Type B pancreatic cell (in vitro differentiated cells): Measurements from ENCODE around the gene CNTNAP1. TPM values are rescaled to one million over a fixed set of nuclear protein-coding genes. Genes with fewer than 3 reads are reported as not detected.

Experiments used
- DNase-seq: peaks from one replicate; pipeline ENCODE4 v3.0.0; 2021; ENCODE audit warnings: mixed read lengths; ENCODE audit not compliant: unreplicated experiment; ENCODE audit errors: extremely low spot score
- H3K27ac Mint-ChIP-seq: 2 replicates; pipeline ENCODE4 v1.8.0; 2021; ENCODE audit warnings: mild to moderate bottlenecking, mixed read lengths
- H3K27me3 Mint-ChIP-seq: 2 replicates; pipeline ENCODE4 v1.8.0; 2021; ENCODE audit warnings: mixed read lengths
- H3K36me3 Mint-ChIP-seq: 2 replicates; pipeline ENCODE4 v1.8.0; 2021; ENCODE audit warnings: mixed read lengths
- H3K4me1 Mint-ChIP-seq: one replicate; pipeline ENCODE4 v1.8.0; 2021; ENCODE audit warnings: mixed read lengths; ENCODE audit not compliant: unreplicated experiment
- H3K4me3 Mint-ChIP-seq: 2 replicates; pipeline ENCODE4 v1.8.0; 2021; ENCODE audit warnings: mild to moderate bottlenecking, mixed read lengths
- H3K9me3 Mint-ChIP-seq: 2 replicates; pipeline ENCODE4 v1.8.0; 2021; ENCODE audit warnings: mixed read lengths
- CTCF ChIP-seq: fragments of 200-600 bp; sonication (generic); conservative IDR thresholded peaks from 2 replicates; pipeline ENCODE4 v1.5.0; 2021; ENCODE audit warnings: antibody characterized with exemption, mild to moderate bottlenecking
- total RNA-seq: library from RNA; stranded (reverse); gene quantifications from 2 replicates; pipeline ENCODE4 v1.2.1, GENCODE V29; 2021; ENCODE audit warnings: low replicate concordance

Gene CNTNAP1
- total RNA-seq, 1 donor from 2014 or later, result 17.8 TPM

GRCh38 chr17:42682722-42683403 is 532 bp downstream of the CNTNAP1 start:
- Mint-ChIP-seq H3K4me1 (peaks cover 40% of the 10 kb centered on the region), H3K9me3 (no peaks in the 10 kb centered on the region), H3K27me3 (peaks cover 19% of the 10 kb centered on the region), H3K36me3 (peaks cover 5% of the 10 kb centered on the region), H3K4me3 (peak overlapping the region; percentile 88), H3K27ac (peak overlapping the region; percentile 72)
- no peak for DNase-seq
- TF ChIP-seq CTCF, result no peak

GRCh38 chr17:42683407-42684034 is 1.2 kb downstream of the CNTNAP1 start:
- TF ChIP-seq CTCF, result no peak
- peaks cover 36% of the 10 kb centered on the region for H3K4me1 Mint-ChIP-seq
- peaks cover 5% of the 10 kb centered on the region for H3K36me3 Mint-ChIP-seq
- DNase-seq, result no peak
- H3K9me3 Mint-ChIP-seq, result no peaks in the 10 kb centered on the region
- peak overlapping the region; percentile 88 for H3K4me3 Mint-ChIP-seq
- peaks cover 19% of the 10 kb centered on the region for H3K27me3 Mint-ChIP-seq
- no peak overlapping the region for H3K27ac Mint-ChIP-seq

- Mint-ChIP-seq H3K27me3 (peaks cover 19% of the 10 kb centered on the region), H3K27ac (peak overlapping the region; percentile 20), H3K4me3 (peak overlapping the region; percentile 36), H3K4me1 (peaks cover 27% of the 10 kb centered on the region), H3K36me3 (peaks cover 5% of the 10 kb centered on the region), H3K9me3 (no peaks in the 10 kb centered on the region)
- no peak for TF ChIP-seq CTCF
- no peak for DNase-seq
Observed at GRCh38 chr17:42684929-42685556, 2.7 kb downstream of the CNTNAP1 start.

- H3K9me3 Mint-ChIP-seq, result no peaks in the 10 kb centered on the region
- H3K4me3 Mint-ChIP-seq, result peak overlapping the region; percentile 36
- peaks cover 5% of the 10 kb centered on the region for H3K36me3 Mint-ChIP-seq
- no peak for TF ChIP-seq CTCF
- peaks cover 19% of the 10 kb centered on the region for H3K27me3 Mint-ChIP-seq
- peak overlapping the region; percentile 20 for H3K27ac Mint-ChIP-seq
- no peak for DNase-seq
- peaks cover 23% of the 10 kb centered on the region for H3K4me1 Mint-ChIP-seq
Observed at GRCh38 chr17:42685831-42686230, 3.5 kb downstream of the CNTNAP1 start.

- H3K4me1 Mint-ChIP-seq, result peaks cover 20% of the 10 kb centered on the region
- peaks cover 5% of the 10 kb centered on the region for H3K36me3 Mint-ChIP-seq
- DNase-seq, result no peak
- no peaks in the 10 kb centered on the region for H3K9me3 Mint-ChIP-seq
- no peak for TF ChIP-seq CTCF
- no peak overlapping the region for H3K27ac Mint-ChIP-seq
- no peak overlapping the region for H3K4me3 Mint-ChIP-seq
- peaks cover 19% of the 10 kb centered on the region for H3K27me3 Mint-ChIP-seq
Observed at GRCh38 chr17:42686520-42687128, 4.3 kb downstream of the CNTNAP1 start.
